Right atrium auricular region (tissue), 2 donors: Measurements from ENCODE around the gene AKR1C2. TPM values are rescaled to one million over a fixed set of nuclear protein-coding genes. Genes with fewer than 3 reads are reported as not detected.
A peak's percentile ranks its signal among the peaks of the same experiment; 100 is the strongest.
"Not testable (repeated sequence)": the region's sequence is repeated elsewhere in the genome, so short reads cannot be mapped to it uniquely, and the experiment has no call there.

Source experiments
- DNase-seq: peaks from one replicate; pipeline ENCODE4 v3.0.0-alpha.2; 2019; ENCODE audit warnings: low spot score
- H3K27ac ChIP-seq, 2 donors: fragments of 200-600 bp; sonication (generic); 1 replicate in 1 of 2; 2 replicates in 1 of 2; pipeline ENCODE4 v1.5.1; 2016 to 2019
- H3K27me3 ChIP-seq, 2 donors: fragments of 200-600 bp; sonication (generic); one replicate each; pipeline versions ENCODE4 v1.5.1 to v1.6.0; 2017 to 2019
- H3K36me3 ChIP-seq: fragments of 200-600 bp; sonication (generic); one replicate; pipeline ENCODE4 v1.5.1; 2016
- H3K4me1 ChIP-seq, 2 donors: fragments of 200-600 bp; sonication (generic); one replicate each; pipeline versions ENCODE4 v1.5.1 to v1.6.0; 2017 to 2019
- H3K4me3 ChIP-seq, 2 donors: fragments of 200-600 bp; sonication (generic); 1 replicate in 1 of 2; 2 replicates in 1 of 2; pipeline ENCODE4 v1.5.1; 2017 to 2019; ENCODE audit warnings: mild to moderate bottlenecking in 1 of 2, moderate library complexity in 1 of 2
- H3K9me3 ChIP-seq, 2 donors: fragments of 200-600 bp; sonication (generic); one replicate each; pipeline ENCODE4 v1.5.1; 2019
- total RNA-seq, 2 donors: library from RNA; depleted of rRNA; stranded (reverse); fragments of >200 nt; gene quantifications; one replicate each; pipeline ENCODE4 v1.1.0, GENCODE V29; 2016
- TF ChIP-seq, protein P1 (sequence below), 2 donors: fragments of 200-600 bp; sonication (generic); IDR thresholded peaks; one replicate each; pipeline ENCODE4 v1.5.1; 2019; ENCODE audit warnings: antibody characterized with exemption in 2 of 2

Gene AKR1C2
- total RNA-seq, 2 donors from 2014 or later, result 23.6 to 47.0 TPM

DNA sequence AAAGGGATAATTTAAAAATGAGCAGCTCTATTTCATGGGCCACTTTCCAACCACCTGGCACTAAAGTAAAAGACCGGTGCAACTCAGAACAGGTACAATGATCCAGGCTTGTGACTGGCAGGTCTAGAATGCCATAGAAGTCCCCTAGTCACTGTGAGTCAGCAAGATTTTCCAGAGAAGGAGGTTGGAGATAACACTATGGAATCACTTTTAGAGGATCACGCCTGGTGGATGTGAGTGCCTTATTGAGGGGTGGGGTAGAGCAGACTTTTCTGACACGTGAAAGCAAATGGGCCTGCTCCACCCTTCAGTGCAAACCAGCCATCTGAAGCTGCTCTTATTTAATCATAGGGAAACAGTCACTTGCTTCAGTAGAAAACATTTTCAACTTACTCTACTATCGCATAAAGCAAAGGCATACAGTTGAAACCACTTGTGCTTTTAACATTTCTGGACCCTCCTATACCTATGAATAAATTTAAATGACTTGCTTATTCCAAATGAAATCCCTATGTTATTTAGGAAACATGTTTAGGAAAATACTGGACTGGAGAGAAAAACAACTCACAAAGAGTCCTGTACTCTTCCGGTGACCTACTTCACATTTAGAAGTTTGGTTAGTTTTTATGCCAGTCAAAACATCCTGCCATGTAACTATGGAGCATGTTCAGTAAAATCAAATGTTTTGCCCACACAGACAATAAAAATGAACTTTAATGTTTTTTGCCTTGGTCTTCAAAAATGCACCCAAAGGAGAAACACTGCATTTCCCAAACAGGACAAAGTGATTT is 61.9 kb downstream of the AKR1C2 start:
- TF ChIP-seq, protein P1, sequence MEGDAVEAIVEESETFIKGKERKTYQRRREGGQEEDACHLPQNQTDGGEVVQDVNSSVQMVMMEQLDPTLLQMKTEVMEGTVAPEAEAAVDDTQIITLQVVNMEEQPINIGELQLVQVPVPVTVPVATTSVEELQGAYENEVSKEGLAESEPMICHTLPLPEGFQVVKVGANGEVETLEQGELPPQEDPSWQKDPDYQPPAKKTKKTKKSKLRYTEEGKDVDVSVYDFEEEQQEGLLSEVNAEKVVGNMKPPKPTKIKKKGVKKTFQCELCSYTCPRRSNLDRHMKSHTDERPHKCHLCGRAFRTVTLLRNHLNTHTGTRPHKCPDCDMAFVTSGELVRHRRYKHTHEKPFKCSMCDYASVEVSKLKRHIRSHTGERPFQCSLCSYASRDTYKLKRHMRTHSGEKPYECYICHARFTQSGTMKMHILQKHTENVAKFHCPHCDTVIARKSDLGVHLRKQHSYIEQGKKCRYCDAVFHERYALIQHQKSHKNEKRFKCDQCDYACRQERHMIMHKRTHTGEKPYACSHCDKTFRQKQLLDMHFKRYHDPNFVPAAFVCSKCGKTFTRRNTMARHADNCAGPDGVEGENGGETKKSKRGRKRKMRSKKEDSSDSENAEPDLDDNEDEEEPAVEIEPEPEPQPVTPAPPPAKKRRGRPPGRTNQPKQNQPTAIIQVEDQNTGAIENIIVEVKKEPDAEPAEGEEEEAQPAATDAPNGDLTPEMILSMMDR (IDR thresholded peaks at IDR 0.05), result no peak
- DNase-seq, result no peak
- Histone ChIP-seq H3K4me3 (no peak overlapping the region), H3K36me3 (no peaks in the 10 kb centered on the region), H3K27me3 (no peaks in the 10 kb centered on the region), H3K9me3 (no peaks in the 10 kb centered on the region), H3K27ac (peak overlapping the region; percentile 64 to 73), H3K4me1 (peaks cover 0 to 20% of the 10 kb centered on the region in 2 donors)

DNA sequence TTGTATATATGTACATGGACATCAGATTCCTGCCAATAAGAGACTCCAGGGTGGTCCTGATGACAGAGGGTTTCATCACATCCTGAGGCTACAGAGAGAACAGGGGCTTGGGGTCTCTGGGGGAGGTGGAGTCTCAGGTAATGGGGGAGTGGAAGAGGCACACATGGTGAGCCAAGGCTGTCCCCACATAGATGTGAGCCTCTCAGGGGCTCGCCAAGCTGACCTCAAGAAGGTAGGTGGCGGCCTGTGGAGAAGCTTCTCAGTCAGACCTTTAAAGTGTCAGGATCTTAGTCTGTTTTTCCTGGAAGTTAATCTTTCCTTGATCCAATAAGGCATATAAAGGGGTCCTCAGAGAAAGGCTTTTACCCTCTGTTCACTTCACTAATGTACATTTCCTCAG is 62.7 kb downstream of the AKR1C2 start:
- H3K9me3 ChIP-seq, DNase-seq, H3K4me3 ChIP-seq, H3K27me3 ChIP-seq, H3K36me3 ChIP-seq: not testable (repeated sequence)
- Histone ChIP-seq H3K27ac (peak overlapping the region; percentile 64 to 73), H3K4me1 (peaks cover 0 to 20% of the 10 kb centered on the region in 2 donors)

DNA sequence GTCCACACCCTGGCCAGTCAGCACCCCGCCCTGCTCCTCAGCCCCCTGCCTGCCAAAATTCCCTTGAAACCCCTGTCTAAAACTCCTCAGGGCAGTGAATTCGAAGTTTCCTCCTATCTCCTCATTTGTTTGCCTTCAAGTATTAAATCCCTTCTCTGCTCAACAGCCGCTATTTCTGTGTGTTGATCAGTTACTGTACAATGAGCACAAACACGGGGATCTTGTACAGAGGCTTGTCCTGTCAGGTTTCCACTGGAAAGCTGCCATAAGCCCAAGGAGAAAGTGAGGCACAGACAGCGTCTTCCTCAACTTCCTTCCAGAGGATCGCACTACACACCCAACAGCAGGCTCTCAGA is 63.6 kb downstream of the AKR1C2 start:
- not testable (repeated sequence) for H3K27ac ChIP-seq, H3K9me3 ChIP-seq, H3K27me3 ChIP-seq, DNase-seq, H3K36me3 ChIP-seq, H3K4me3 ChIP-seq
- peaks cover 0 to 20% of the 10 kb centered on the region in 2 donors for H3K4me1 ChIP-seq

DNA sequence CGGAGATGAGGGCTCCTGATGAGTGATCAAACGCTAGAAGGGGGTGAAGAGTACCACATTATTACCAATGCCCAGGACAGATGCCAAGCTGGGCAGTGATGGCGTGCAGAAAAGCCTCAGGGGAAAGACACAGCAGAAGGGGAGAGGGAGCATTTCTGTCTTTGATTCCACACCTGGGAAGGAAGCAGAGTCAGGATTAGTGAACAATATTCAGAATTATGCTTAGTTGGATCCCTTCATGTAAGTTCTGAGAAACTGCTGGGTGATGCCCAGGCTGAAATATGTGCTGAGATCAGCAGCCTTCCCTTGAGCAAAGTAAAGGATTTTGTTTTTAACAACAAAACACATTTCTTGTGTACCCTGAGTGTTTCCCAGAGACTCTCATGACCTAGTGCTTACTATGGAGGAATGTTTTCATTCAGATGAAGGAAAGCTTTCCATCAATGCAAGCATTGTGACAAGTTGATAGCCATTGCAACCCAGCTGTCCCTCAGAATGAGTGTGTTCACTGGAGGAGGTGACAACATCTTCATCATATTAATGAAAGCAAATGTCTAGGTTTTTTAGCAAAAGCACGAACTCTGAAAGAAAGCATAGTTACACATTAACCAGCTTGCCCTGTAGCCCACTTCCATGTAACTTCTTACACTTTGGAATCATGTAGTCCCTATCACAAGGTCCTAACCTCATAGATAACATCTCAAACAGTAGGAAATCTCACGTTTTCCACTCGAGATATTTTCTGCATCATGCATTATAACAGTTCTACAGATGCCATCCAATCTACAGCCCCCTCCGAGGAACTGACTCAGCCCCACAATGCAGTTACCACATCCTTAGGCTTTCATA is 64.2 kb downstream of the AKR1C2 start:
- no peak overlapping the region for H3K27ac ChIP-seq
- no peaks in the 10 kb centered on the region for H3K9me3 ChIP-seq
- no peaks in the 10 kb centered on the region for H3K27me3 ChIP-seq
- no peak overlapping the region for H3K4me3 ChIP-seq
- no peaks in the 10 kb centered on the region for H3K36me3 ChIP-seq
- no peak for DNase-seq
- peaks cover 0 to 20% of the 10 kb centered on the region in 2 donors for H3K4me1 ChIP-seq
- TF ChIP-seq, protein P1 (IDR thresholded peaks at IDR 0.05), result no peak

Other genes with a start within 250 kb of the AKR1C2 start
- 1 to 10 TPM; 3.2 to 9.7 TPM for gene AKR1E2, start 177.7 kb downstream of the AKR1C2 start, total RNA-seq
- 100 to 1,000 TPM in 1 of 2 donors, 10 to 100 TPM in 1; 60.3 to 174 TPM for gene AKR1C1, start 40.4 kb downstream of the AKR1C2 start, total RNA-seq
- 10 to 100 TPM; 42.1 to 48.9 TPM for gene AKR1C3, start 90.6 kb upstream of the AKR1C2 start, total RNA-seq
- gene AKR1C8, start 181.3 kb upstream of the AKR1C2 start, total RNA-seq, result not detected
- gene AKR1C4, start 193.0 kb upstream of the AKR1C2 start, total RNA-seq, result not detected